ENCODE measurements around the gene C6orf52. TPM values are rescaled to one million over a fixed set of nuclear protein-coding genes. Genes with fewer than 3 reads are reported as not detected.

C6orf52 gene
- total and polyA plus RNA-seq, 2 experiments from 2014 or later: 0.75 TPM; not detected in 1

DNA sequence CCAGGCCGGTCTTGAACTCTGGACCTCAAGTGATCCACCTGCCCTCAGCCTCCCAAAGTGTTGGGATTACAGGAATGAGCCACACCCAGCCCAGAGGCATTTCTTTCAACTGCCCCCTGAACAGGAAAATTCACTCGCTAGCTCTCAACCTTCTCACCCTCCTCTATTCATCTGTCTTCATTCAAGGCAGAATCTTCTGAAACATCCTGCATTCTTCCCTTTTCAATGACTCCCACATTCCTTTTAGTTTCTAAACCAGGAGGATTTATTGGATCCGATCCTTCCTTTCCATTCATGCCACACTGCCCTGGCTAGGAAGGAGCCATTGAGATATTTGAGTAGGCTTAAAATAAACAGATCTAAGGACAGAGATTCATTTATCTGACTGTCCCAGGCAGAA, 52.9 kb downstream of the C6orf52 start:
- no peaks in the 10 kb centered on the region for H4K20me1 ChIP-seq (ENCODE audit: insufficient read depth)
- no peak overlapping the region for H3K4me2 ChIP-seq (ENCODE audit: unreplicated experiment)
- WGBS, 2 experiments (ENCODE audit: low coverage in 1 of 2, low lambda C conversion rate in 2 of 2, missing lambda C conversion rate in 2 of 2): 44 to 51% methylated on average over 3 of the region's 3 CpGs
- no peaks in the 10 kb centered on the region for H3K9me3 ChIP-seq (ENCODE audit: low read depth)
- no peak overlapping the region for H3K4me3 ChIP-seq
- no peaks in the 10 kb centered on the region for H3K36me3 ChIP-seq (ENCODE audit: low read depth)
- no peaks in the 10 kb centered on the region for H3K79me2 ChIP-seq (ENCODE audit: insufficient read depth)
- in situ Hi-C loops (cut with MboI): no loop called here
- H3K27me3 ChIP-seq (replicated peaks; ENCODE audit: insufficient read depth): no peaks in the 10 kb centered on the region
- no peak for DNase-seq
- no peaks in the 10 kb centered on the region for H3K4me1 ChIP-seq (ENCODE audit: insufficient read depth)
- H3K27ac ChIP-seq: no peak overlapping the region
- no peaks in the 10 kb centered on the region for H3F3A ChIP-seq (ENCODE audit: insufficient read depth)
- no peak for TF ChIP-seq EZH2 (IDR thresholded peaks at IDR 0.05; ENCODE audit: insufficient read depth, poor library complexity, severe bottlenecking)
- no peak for TF ChIP-seq EZH2phosphoT487 (IDR thresholded peaks at IDR 0.05; ENCODE audit: insufficient read depth, low read depth)
- no peak overlapping the region for H3K9ac ChIP-seq
- no peak overlapping the region for H2AFZ ChIP-seq
- no peaks in the 10 kb centered on the region for H3K9me2 ChIP-seq (ENCODE audit: insufficient read depth)

DNA sequence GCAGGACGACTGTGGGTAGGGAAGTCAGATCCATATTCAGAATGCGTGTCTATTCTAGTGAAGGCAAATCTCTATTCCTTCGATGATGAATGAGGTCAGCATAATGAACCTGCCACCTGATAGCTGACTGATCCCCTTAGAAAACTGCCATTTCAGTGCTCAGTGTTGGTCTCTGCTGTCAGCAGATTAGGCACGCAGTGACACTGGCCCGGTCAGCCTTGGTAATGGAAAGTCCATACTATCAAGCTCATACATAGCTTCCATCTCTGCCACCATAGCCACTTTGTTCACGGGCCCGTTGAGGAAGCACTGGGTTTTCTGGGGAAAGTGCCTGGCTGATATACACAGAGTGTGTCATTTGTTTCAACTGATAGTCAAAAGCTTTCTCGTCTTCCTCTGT, 54.0 kb downstream of the C6orf52 start:
- no peak for DNase-seq
- H3K4me2 ChIP-seq (ENCODE audit: unreplicated experiment): no peak overlapping the region
- no peak overlapping the region for H3K27ac ChIP-seq
- no peaks in the 10 kb centered on the region for H3K27me3 ChIP-seq (replicated peaks; ENCODE audit: insufficient read depth)
- no peaks in the 10 kb centered on the region for H3K9me2 ChIP-seq (ENCODE audit: insufficient read depth)
- no peaks in the 10 kb centered on the region for H3K9me3 ChIP-seq (ENCODE audit: low read depth)
- no peak overlapping the region for H3K9ac ChIP-seq
- 56 to 59% methylated on average over 8 of the region's 8 CpGs for WGBS, 2 experiments (ENCODE audit: low coverage in 1 of 2, low lambda C conversion rate in 2 of 2, missing lambda C conversion rate in 2 of 2)
- H2AFZ ChIP-seq: no peak overlapping the region
- no peaks in the 10 kb centered on the region for H3K79me2 ChIP-seq (ENCODE audit: insufficient read depth)
- no peaks in the 10 kb centered on the region for H4K20me1 ChIP-seq (ENCODE audit: insufficient read depth)
- no peaks in the 10 kb centered on the region for H3K4me1 ChIP-seq (ENCODE audit: insufficient read depth)
- in situ Hi-C loops (cut with MboI): no loop called here
- H3K4me3 ChIP-seq: no peak overlapping the region
- H3K36me3 ChIP-seq (ENCODE audit: low read depth): no peaks in the 10 kb centered on the region
- H3F3A ChIP-seq (ENCODE audit: insufficient read depth): no peaks in the 10 kb centered on the region
- TF ChIP-seq EZH2phosphoT487 (IDR thresholded peaks at IDR 0.05; ENCODE audit: insufficient read depth, low read depth) (no peak), EZH2 (IDR thresholded peaks at IDR 0.05; ENCODE audit: insufficient read depth, poor library complexity, severe bottlenecking) (no peak)

DNA sequence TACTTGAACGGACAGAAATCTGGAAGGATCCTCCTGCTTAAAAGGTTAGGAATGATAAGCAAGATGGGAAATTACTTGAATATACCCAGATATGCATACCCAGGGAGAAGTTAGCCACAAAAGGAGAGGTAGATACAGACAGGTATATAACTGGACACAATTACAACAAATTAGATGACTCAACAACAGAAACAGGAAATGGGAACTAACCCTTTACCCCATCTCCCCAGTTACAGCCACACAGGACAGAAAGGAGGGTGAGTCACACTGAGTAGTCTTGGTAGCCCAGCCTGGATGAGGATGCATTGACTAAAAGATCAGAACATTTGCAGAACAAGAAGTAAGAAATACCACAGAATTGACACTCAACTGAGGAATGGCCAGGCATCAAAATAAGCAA, 61.2 kb downstream of the C6orf52 start:
- WGBS, 2 experiments (ENCODE audit: low coverage in 1 of 2, low lambda C conversion rate in 2 of 2, missing lambda C conversion rate in 2 of 2): 32 to 46% methylated on average over 1 of the region's 1 CpG
- Histone ChIP-seq H3K27ac (no peak overlapping the region), H3K27me3 (replicated peaks; ENCODE audit: insufficient read depth) (no peaks in the 10 kb centered on the region), H3K79me2 (ENCODE audit: insufficient read depth) (no peaks in the 10 kb centered on the region), H3K36me3 (ENCODE audit: low read depth) (no peaks in the 10 kb centered on the region), H2AFZ (no peak overlapping the region), H4K20me1 (ENCODE audit: insufficient read depth) (no peaks in the 10 kb centered on the region), H3K9me3 (ENCODE audit: low read depth) (no peaks in the 10 kb centered on the region), H3K4me2 (ENCODE audit: unreplicated experiment) (no peak overlapping the region), H3K4me3 (no peak overlapping the region), H3F3A (ENCODE audit: insufficient read depth) (no peaks in the 10 kb centered on the region), H3K9me2 (ENCODE audit: insufficient read depth) (no peaks in the 10 kb centered on the region), H3K4me1 (ENCODE audit: insufficient read depth) (no peaks in the 10 kb centered on the region), H3K9ac (no peak overlapping the region)
- in situ Hi-C loops (cut with MboI): no loop called here
- TF ChIP-seq EZH2 (IDR thresholded peaks at IDR 0.05; ENCODE audit: insufficient read depth, poor library complexity, severe bottlenecking) (no peak), EZH2phosphoT487 (IDR thresholded peaks at IDR 0.05; ENCODE audit: insufficient read depth, low read depth) (no peak)
- DNase-seq: peak; percentile 51

- H3K27me3 ChIP-seq (replicated peaks; ENCODE audit: insufficient read depth): no peaks in the 10 kb centered on the region
- no peaks in the 10 kb centered on the region for H3K9me2 ChIP-seq (ENCODE audit: insufficient read depth)
- no peak for TF ChIP-seq EZH2phosphoT487 (IDR thresholded peaks at IDR 0.05; ENCODE audit: insufficient read depth, low read depth)
- no peak for TF ChIP-seq EZH2 (IDR thresholded peaks at IDR 0.05; ENCODE audit: insufficient read depth, poor library complexity, severe bottlenecking)
- WGBS, 2 experiments (ENCODE audit: low coverage in 1 of 2, low lambda C conversion rate in 2 of 2, missing lambda C conversion rate in 2 of 2): 74 to 78% methylated on average over 1 of the region's 1 CpG
- no peak overlapping the region for H2AFZ ChIP-seq
- no peaks in the 10 kb centered on the region for H3K36me3 ChIP-seq (ENCODE audit: low read depth)
- no peak for DNase-seq
- H3K4me2 ChIP-seq (ENCODE audit: unreplicated experiment): no peak overlapping the region
- no peak overlapping the region for H3K27ac ChIP-seq
- H3K9me3 ChIP-seq (ENCODE audit: low read depth): no peaks in the 10 kb centered on the region
- no peaks in the 10 kb centered on the region for H4K20me1 ChIP-seq (ENCODE audit: insufficient read depth)
- H3K4me1 ChIP-seq (ENCODE audit: insufficient read depth): no peaks in the 10 kb centered on the region
- no peaks in the 10 kb centered on the region for H3K79me2 ChIP-seq (ENCODE audit: insufficient read depth)
- in situ Hi-C loops (cut with MboI): no loop called here
- H3K4me3 ChIP-seq: no peak overlapping the region
- H3F3A ChIP-seq (ENCODE audit: insufficient read depth): no peaks in the 10 kb centered on the region
- no peak overlapping the region for H3K9ac ChIP-seq
Observed at GRCh38 chr6:10630178-10630577, 64.2 kb downstream of the C6orf52 start.

GRCh38 chr6:10627800-10628199, 66.6 kb downstream of the C6orf52 start:
- Histone ChIP-seq H3K9me2 (ENCODE audit: insufficient read depth) (no peaks in the 10 kb centered on the region), H3K4me1 (ENCODE audit: insufficient read depth) (no peaks in the 10 kb centered on the region), H3K27ac (no peak overlapping the region), H3F3A (ENCODE audit: insufficient read depth) (no peaks in the 10 kb centered on the region), H3K27me3 (replicated peaks; ENCODE audit: insufficient read depth) (no peaks in the 10 kb centered on the region), H3K36me3 (ENCODE audit: low read depth) (no peaks in the 10 kb centered on the region), H3K9me3 (ENCODE audit: low read depth) (no peaks in the 10 kb centered on the region), H3K79me2 (ENCODE audit: insufficient read depth) (no peaks in the 10 kb centered on the region), H3K4me3 (no peak overlapping the region), H4K20me1 (ENCODE audit: insufficient read depth) (no peaks in the 10 kb centered on the region), H3K9ac (no peak overlapping the region), H3K4me2 (ENCODE audit: unreplicated experiment) (no peak overlapping the region), H2AFZ (no peak overlapping the region)
- TF ChIP-seq EZH2 (IDR thresholded peaks at IDR 0.05; ENCODE audit: insufficient read depth, poor library complexity, severe bottlenecking) (no peak), EZH2phosphoT487 (IDR thresholded peaks at IDR 0.05; ENCODE audit: insufficient read depth, low read depth) (no peak)
- DNase-seq: no peak
- WGBS, 2 experiments (ENCODE audit: low coverage in 1 of 2, low lambda C conversion rate in 2 of 2, missing lambda C conversion rate in 2 of 2): 17 to 29% methylated on average over 1 of the region's 1 CpG
- in situ Hi-C loops (cut with MboI): no loop called here
